Tibial nerve (tissue), 4 donors: Measurements from ENCODE around the gene CCDC197. TPM values are rescaled to one million over a fixed set of nuclear protein-coding genes. Genes with fewer than 3 reads are reported as not detected.

Source experiments
- DNase-seq, 2 donors: peaks; one replicate each; pipeline ENCODE4 v3.0.0-alpha.2; 2019; ENCODE audit warnings: low spot score in 2 of 2
- H3K27ac ChIP-seq, 4 donors: fragments of 200-600 bp; sonication (generic) in 3 of 4; one replicate each; pipeline ENCODE4 v1.5.1; 2017 to 2019; ENCODE audit warnings: mild to moderate bottlenecking in 1 of 4
- H3K27me3 ChIP-seq, 2 donors: fragments of 200-600 bp; sonication (generic) in 1 of 2; one replicate each; pipeline versions ENCODE4 v1.5.1 to v1.6.0; 2017 to 2019
- H3K36me3 ChIP-seq, 3 donors: fragments of 200-600 bp; sonication (generic); one replicate each; pipeline ENCODE4 v1.5.1; 2018 to 2019
- H3K4me1 ChIP-seq, 4 donors: fragments of 200-600 bp; sonication (generic) in 3 of 4; one replicate each; pipeline ENCODE4 v1.5.1; 2017 to 2019
- H3K4me3 ChIP-seq, 4 donors: fragments of 200-600 bp; sonication (generic) in 3 of 4; one replicate each; pipeline ENCODE4 v1.5.1; 2017 to 2019; ENCODE audit warnings: mild to moderate bottlenecking in 1 of 4, moderate library complexity in 1 of 4
- H3K9me3 ChIP-seq, 4 donors: fragments of 200-600 bp; sonication (generic) in 3 of 4; one replicate each; pipeline ENCODE4 v1.5.1; 2017 to 2019
- CTCF ChIP-seq, 5 experiments: fragments of 200-600 bp in 3 of 5; fragments of 450-650 bp in 2 of 5; sonication (generic) in 3 of 5; IDR thresholded peaks; one replicate each; pipeline ENCODE4 v1.5.1; 2016 to 2019; ENCODE audit warnings: antibody characterized with exemption in 5 of 5, mild to moderate bottlenecking in 3 of 5, moderate library complexity in 2 of 5
- EP300 ChIP-seq, 2 donors: sonication (generic); formaldehyde crosslinking; IDR thresholded peaks; one replicate each; pipeline ENCODE4 v1.6.1; 2017; ENCODE audit warnings: antibody characterized with exemption in 2 of 2, mild to moderate bottlenecking in 1 of 2
- POLR2A ChIP-seq, 2 donors: fragments of 450-650 bp; IDR thresholded peaks; one replicate each; pipeline ENCODE4 v1.6.1; 2017; ENCODE audit warnings: antibody characterized with exemption in 2 of 2, mild to moderate bottlenecking in 2 of 2, moderate library complexity in 2 of 2
- WGBS, 2 donors: methylation state at CpG; one replicate each; pipeline ENCODE4 v1.1.5; 2018; 5-methylcytosine and 5-hydroxymethylcytosine counted together
- total RNA-seq, 4 donors: library from RNA; depleted of rRNA; stranded (reverse); fragments of >200 nt; gene quantifications; one replicate each; pipeline ENCODE4 v1.1.0, GENCODE V29; 2016

CCDC197 gene
- total RNA-seq, 4 donors from 2014 or later: not detected

GRCh38 chr14:94021416-94022157 is 24.5 kb downstream of the CCDC197 start:
- Histone ChIP-seq H3K36me3 (no peaks in the 10 kb centered on the region), H3K27me3 (no peaks in the 10 kb centered on the region), H3K9me3 (no peaks in the 10 kb centered on the region), H3K4me1 (peaks cover 0 to 4% (median 0%) of the 10 kb centered on the region in 4 donors), H3K4me3 (no peak overlapping the region), H3K27ac (no peak overlapping the region)
- TF ChIP-seq CTCF (IDR thresholded peaks at IDR 0.05) (no peak), POLR2A (IDR thresholded peaks at IDR 0.05) (no peak), EP300 (IDR thresholded peaks at IDR 0.05) (no peak)
- WGBS, 2 donors: 64 to 65% methylated on average over 10 of the region's 10 CpGs
- DNase-seq: no peak

DNA sequence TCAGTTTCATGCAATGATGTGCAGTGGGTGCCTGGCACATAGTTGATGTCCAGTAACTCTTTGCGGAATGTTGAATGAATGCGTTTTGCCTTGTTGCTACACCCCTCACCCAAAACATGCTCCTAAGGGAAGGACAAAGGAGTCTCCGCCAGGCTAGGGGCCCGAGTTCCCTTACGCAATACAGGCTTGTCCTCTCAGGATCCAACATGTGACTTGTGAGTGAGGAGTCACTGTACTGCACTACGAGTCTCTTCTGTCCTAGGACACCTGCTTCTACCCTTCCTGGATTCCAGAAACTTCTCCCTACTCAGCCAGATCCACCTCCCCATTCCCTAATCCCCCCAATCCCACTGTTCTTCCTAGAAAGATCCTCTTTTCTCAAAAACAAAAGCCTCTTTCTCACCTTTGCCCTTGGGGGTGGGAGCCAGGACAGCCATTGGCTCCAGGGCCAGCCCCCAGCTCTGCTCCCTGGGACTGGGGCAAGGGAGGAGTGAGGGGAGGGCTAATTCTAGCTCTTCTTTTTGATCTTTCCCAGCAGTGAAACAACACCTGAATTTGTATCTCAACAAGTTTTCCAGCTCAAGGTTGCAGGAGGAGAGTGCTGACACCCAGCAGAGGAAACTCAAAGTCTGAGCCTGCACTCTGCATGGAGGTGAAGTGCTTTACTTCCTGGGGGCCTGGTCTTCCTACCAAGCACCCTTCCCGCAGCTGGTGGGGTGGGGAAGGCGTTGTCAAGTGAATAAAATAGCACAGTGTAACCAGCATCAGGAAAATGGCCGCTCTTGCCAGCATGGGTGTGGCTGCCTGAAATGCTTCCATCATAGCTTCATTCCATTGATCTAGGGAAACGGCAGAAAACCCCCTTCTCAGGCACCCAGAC is 25.7 kb downstream of the CCDC197 start:
- H3K9me3 ChIP-seq: no peaks in the 10 kb centered on the region
- H3K36me3 ChIP-seq: no peaks in the 10 kb centered on the region
- DNase-seq: no peak
- no peak overlapping the region for H3K4me3 ChIP-seq
- H3K27me3 ChIP-seq: no peaks in the 10 kb centered on the region
- WGBS, 2 donors: 66 to 73% methylated on average over 9 to 10 of the region's 10 CpGs
- no peak overlapping the region for H3K27ac ChIP-seq
- TF ChIP-seq POLR2A (IDR thresholded peaks at IDR 0.05) (no peak), EP300 (IDR thresholded peaks at IDR 0.05) (no peak), CTCF (IDR thresholded peaks at IDR 0.05) (no peak)
- H3K4me1 ChIP-seq: peaks cover 0 to 14% (median 0%) of the 10 kb centered on the region in 4 donors

DNA sequence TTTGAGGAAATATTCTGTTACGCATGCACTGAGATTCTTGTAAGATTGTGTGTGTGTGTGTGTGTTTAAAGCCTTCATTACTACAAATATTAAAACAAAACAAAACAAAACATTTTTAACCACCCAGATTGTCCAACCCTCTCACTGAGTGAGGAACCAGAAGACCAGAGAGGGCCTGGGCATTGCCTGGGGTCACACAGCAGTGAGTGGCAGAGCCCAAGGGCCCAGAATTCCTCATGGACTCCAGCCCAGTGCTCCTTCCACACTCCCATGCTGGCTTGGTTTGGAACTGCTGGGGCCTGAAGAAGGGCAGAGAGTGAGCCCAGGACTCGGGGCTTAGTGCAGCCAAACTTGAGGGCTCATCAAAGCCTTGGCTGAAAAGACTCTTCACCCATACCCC is 27.4 kb downstream of the CCDC197 start:
- no peaks in the 10 kb centered on the region for H3K9me3 ChIP-seq
- H3K4me3 ChIP-seq: no peak overlapping the region
- no peaks in the 10 kb centered on the region for H3K27me3 ChIP-seq
- no peak for DNase-seq
- peaks cover 0 to 14% (median 0%) of the 10 kb centered on the region in 4 donors for H3K4me1 ChIP-seq
- no peak overlapping the region for H3K27ac ChIP-seq
- TF ChIP-seq EP300 (IDR thresholded peaks at IDR 0.05) (no peak), POLR2A (IDR thresholded peaks at IDR 0.05) (no peak), CTCF (IDR thresholded peaks at IDR 0.05) (no peak)
- no peaks in the 10 kb centered on the region for H3K36me3 ChIP-seq
- WGBS, 2 donors: 83 to 92% methylated on average over 2 of the region's 2 CpGs

DNA sequence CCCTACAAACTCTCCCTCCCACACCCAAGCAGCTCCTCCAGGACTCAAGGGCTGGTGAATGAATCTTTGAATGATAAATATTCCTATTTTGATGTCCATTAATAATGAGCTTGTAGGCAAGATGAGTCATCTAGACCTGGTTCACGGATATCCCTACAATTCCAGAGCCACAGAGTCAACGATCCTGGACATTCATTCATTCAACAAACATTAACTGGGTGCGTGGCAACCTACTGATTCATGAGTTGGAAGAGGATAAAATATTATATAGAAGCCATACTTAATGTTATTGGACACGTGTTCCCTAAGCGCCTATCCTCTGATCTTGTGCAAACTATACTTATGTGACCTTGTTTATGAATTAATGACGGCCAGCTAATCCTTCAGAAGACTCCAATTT is 28.6 kb downstream of the CCDC197 start:
- 55 to 58% methylated on average over 6 of the region's 6 CpGs for WGBS, 2 donors
- H3K9me3 ChIP-seq: no peaks in the 10 kb centered on the region
- no peaks in the 10 kb centered on the region for H3K27me3 ChIP-seq
- peak overlapping the region in 2 of 4 donors; percentile 61 to 73 for H3K4me3 ChIP-seq
- H3K4me1 ChIP-seq: peaks cover 0 to 14% (median 0%) of the 10 kb centered on the region in 4 donors
- H3K36me3 ChIP-seq: no peaks in the 10 kb centered on the region
- no peak for TF ChIP-seq CTCF (IDR thresholded peaks at IDR 0.05)
- no peak for TF ChIP-seq POLR2A (IDR thresholded peaks at IDR 0.05)
- no peak for TF ChIP-seq EP300 (IDR thresholded peaks at IDR 0.05)
- no peak overlapping the region for H3K27ac ChIP-seq
- DNase-seq: no peak
